Adrenal gland (tissue), 5 donors: ENCODE data around the gene ZNF20.

Experiments used
- POLR2A ChIP-seq, 2 donors: fragments of 450-650 bp; IDR thresholded peaks; one replicate each; pipeline ENCODE4 v1.6.1; 2017; ENCODE audit warnings: antibody characterized with exemption in 2 of 2, mild to moderate bottlenecking in 2 of 2, moderate library complexity in 1 of 2
- TF ChIP-seq, protein P1 (sequence below), 6 experiments: fragments of 450-650 bp in 4 of 6; fragments of 200-600 bp in 2 of 6; sonication (generic) in 1 of 6; IDR thresholded peaks; 1 replicate in 5 of 6; 2 replicates in 1 of 6; pipeline versions ENCODE4 v1.5.1 to v1.8.0; 2016 to 2021; ENCODE audit warnings: antibody characterized with exemption in 6 of 6, mild to moderate bottlenecking in 2 of 6, moderate library complexity in 1 of 6
- donor health status: DM: no; HTN: no; CAD: no.

DNA sequence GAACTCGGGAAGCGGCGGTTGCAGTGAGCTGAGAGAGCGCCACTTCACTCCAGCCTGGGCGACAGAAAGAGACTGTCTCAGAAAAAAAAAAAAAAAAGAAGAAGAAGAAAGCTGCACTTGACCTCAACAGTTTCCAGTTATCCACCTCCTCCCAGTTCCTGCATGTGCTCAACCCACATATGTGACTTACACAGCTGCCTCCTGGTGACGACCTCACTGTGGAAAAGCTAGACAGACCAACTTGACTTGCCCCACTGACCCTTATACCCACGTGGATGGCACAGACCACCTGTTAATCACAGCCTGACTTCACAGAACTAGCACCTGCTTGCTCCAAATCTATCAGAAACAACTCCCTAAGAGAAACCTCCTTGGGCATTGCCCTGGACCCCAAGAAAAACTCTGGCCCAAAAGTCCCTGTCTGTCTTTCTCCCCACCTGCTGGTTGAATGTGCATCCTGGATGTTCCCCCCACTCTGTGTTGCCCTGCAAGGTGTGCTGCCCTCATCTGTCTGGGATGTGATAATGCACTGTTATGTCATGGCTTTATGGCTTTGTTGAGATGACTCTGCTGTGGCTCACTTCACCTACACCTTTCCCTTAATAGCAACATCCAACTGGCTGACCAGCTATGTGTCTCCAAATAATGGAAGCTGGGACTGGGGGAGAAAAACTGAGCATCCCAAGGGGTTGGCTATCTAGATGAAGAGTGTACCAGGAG is 2.8 kb downstream of the ZNF20 start:
- TF ChIP-seq, protein P1, sequence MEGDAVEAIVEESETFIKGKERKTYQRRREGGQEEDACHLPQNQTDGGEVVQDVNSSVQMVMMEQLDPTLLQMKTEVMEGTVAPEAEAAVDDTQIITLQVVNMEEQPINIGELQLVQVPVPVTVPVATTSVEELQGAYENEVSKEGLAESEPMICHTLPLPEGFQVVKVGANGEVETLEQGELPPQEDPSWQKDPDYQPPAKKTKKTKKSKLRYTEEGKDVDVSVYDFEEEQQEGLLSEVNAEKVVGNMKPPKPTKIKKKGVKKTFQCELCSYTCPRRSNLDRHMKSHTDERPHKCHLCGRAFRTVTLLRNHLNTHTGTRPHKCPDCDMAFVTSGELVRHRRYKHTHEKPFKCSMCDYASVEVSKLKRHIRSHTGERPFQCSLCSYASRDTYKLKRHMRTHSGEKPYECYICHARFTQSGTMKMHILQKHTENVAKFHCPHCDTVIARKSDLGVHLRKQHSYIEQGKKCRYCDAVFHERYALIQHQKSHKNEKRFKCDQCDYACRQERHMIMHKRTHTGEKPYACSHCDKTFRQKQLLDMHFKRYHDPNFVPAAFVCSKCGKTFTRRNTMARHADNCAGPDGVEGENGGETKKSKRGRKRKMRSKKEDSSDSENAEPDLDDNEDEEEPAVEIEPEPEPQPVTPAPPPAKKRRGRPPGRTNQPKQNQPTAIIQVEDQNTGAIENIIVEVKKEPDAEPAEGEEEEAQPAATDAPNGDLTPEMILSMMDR (IDR thresholded peaks at IDR 0.05) = peak in 2 of 6 experiments; percentile 8 to 21
- TF ChIP-seq POLR2A (IDR thresholded peaks at IDR 0.05) = no peak
